Endothelial cell of umbilical vein (primary cell): ENCODE measurements around the gene RASL10A. TPM values are rescaled to one million over a fixed set of nuclear protein-coding genes. Genes with fewer than 3 reads are reported as not detected.

ENCODE experiments used
- Bru-seq: library from RNA; stranded (reverse); fragments of 400-500 nt; gene quantifications from one replicate; lab custom pipeline; 2021; lab: Mats Ljungman, UMichigan
- BruChase-seq, 2 experiments: library from RNA; stranded (reverse); fragments of 400-500 nt; gene quantifications; one replicate each; lab custom pipeline; 2021; lab: Mats Ljungman, UMichigan
- BruUV-seq: library from RNA; stranded (reverse); fragments of 400-500 nt; replicated peaks from 2 replicates; lab custom pipeline; 2021; lab: Mats Ljungman, UMichigan
- CTCF ChIA-PET: fragments of 300-600, 350-600 bp; sonication (Branson Sonifier 250); formaldehyde crosslinking; loops from one replicate; lab custom pipeline; 2021; ENCODE audit warnings: antibody characterized with exemption, inconsistent platforms; lab: Charles Lee
- POLR2A ChIA-PET: fragments of 300-600, 350-600 bp; sonication (Branson Sonifier 250); formaldehyde crosslinking; loops from one replicate; lab custom pipeline; 2021; ENCODE audit warnings: antibody characterized with exemption, inconsistent platforms; lab: Charles Lee
- DNase-seq: peaks from one replicate; pipeline ENCODE4 v3.0.0-alpha.2; 2011; ENCODE audit warnings: low read depth, low spot score
- FAIRE-seq: peaks from 2 replicates; lab custom pipeline; 2011; peaks lifted over from hg19 to GRCh38; lab: Jason Lieb, UNC
- H2AFZ ChIP-seq: 2 replicates; pipeline ENCODE4 v1.6.0; 2012; ENCODE audit warnings: low read depth, low read length, control low read depth, inconsistent platforms
- H3K27ac ChIP-seq: 2 replicates; pipeline ENCODE4 v1.5.1; 2011; ENCODE audit warnings: low read depth, mild to moderate bottlenecking, control low read depth, low read length, moderate library complexity; ENCODE audit not compliant: insufficient read depth
- H3K27me3 ChIP-seq, 2 experiments: 2 replicates each; pipeline versions ENCODE4 v1.6.0 to v1.6.1; 2011; ENCODE audit warnings: low read length in 2 of 2, mixed read lengths in 1 of 2; ENCODE audit not compliant: control insufficient read depth in 2 of 2, insufficient read depth in 2 of 2
- H3K36me3 ChIP-seq, 2 experiments: 2 replicates in 1 of 2; 3 replicates in 1 of 2; pipeline ENCODE4 v1.5.1; 2011; ENCODE audit warnings: low read length in 2 of 2, mild to moderate bottlenecking in 1 of 2, moderate library complexity in 1 of 2; ENCODE audit not compliant: control insufficient read depth in 2 of 2, insufficient read depth in 2 of 2; ENCODE audit errors: extremely low read depth in 1 of 2
- H3K4me1 ChIP-seq: 3 replicates; pipeline ENCODE4 v1.5.1; 2011; ENCODE audit warnings: mild to moderate bottlenecking, low read length; ENCODE audit not compliant: control insufficient read depth, insufficient read depth; ENCODE audit errors: extremely low read depth
- H3K4me2 ChIP-seq: 2 replicates; pipeline ENCODE4 v1.6.1; 2011; ENCODE audit warnings: low read length, control low read depth, mixed read lengths; ENCODE audit not compliant: insufficient read depth
- H3K4me3 ChIP-seq, 3 experiments: fragments of 200-600 bp in 1 of 3; sonication (generic), shearing (Covaris generic) in 1 of 3; replicated peaks in 1 of 3; 2 replicates each; pipeline ENCODE4 v1.5.1; 2011 to 2016; ENCODE audit warnings: control low read depth in 3 of 3, low read length in 3 of 3, mild to moderate bottlenecking in 2 of 3, inconsistent platforms in 1 of 3, low read depth in 1 of 3, moderate library complexity in 1 of 3; ENCODE audit not compliant: insufficient read depth in 1 of 3
- H3K79me2 ChIP-seq: 2 replicates; pipeline ENCODE4 v1.6.0; 2012; ENCODE audit warnings: low read length, inconsistent platforms; ENCODE audit not compliant: control insufficient read depth, insufficient read depth
- H3K9ac ChIP-seq: replicated peaks from 2 replicates; pipeline ENCODE3; 2011; ENCODE audit warnings: low read length, control low read depth; ENCODE audit not compliant: insufficient read depth; ENCODE audit errors: extremely low read depth
- H3K9me1 ChIP-seq: replicated peaks from 3 replicates; pipeline ENCODE4 v1.6.0; 2011; ENCODE audit warnings: mild to moderate bottlenecking, low read length; ENCODE audit not compliant: control insufficient read depth, insufficient read depth; ENCODE audit errors: extremely low read depth
- H3K9me3 ChIP-seq: replicated peaks from 2 replicates; pipeline ENCODE4 v1.5.1; 2012; ENCODE audit warnings: low read length, inconsistent platforms; ENCODE audit not compliant: control insufficient read depth, insufficient read depth
- H4K20me1 ChIP-seq: replicated peaks from 2 replicates; pipeline ENCODE3; 2011; ENCODE audit warnings: mild to moderate bottlenecking, low read length; ENCODE audit not compliant: control insufficient read depth, insufficient read depth; ENCODE audit errors: extremely low read depth
- EZH2 ChIP-seq: IDR thresholded peaks from 2 replicates; pipeline ENCODE4 v1.6.1; 2012; ENCODE audit warnings: borderline replicate concordance, low read depth, mild to moderate bottlenecking, moderate library complexity, low read length, inconsistent platforms; ENCODE audit not compliant: severe bottlenecking
- FOS ChIP-seq: IDR thresholded peaks from 2 replicates; pipeline ENCODE4 v1.6.1; 2011; ENCODE audit warnings: mild to moderate bottlenecking, low read length, moderate library complexity, borderline replicate concordance; ENCODE audit not compliant: insufficient read depth
- dilution Hi-C: fragments of 300-500 bp; cut with MboI; formaldehyde crosslinking; loops from one replicate; pipeline ENCODE4 v1.15.0; 2019; ENCODE audit warnings: low sequenced_read_pairs; ENCODE audit not compliant: extremely low pct_ligation_motif_present
- intact Hi-C: fragments of 100-400 bp; cut with micrococcal nuclease; formaldehyde crosslinking; loops from one replicate; pipeline ENCODE4 v1.10.0; 2022
- long read RNA-seq: library from polyadenylated mRNA; stranded (forward); transcript quantifications from one replicate; pipeline ENCODE4 v2.0.0, GENCODE V29; 2021
- polyA minus RNA-seq, 3 experiments: library from RNA; depleted of rRNA, polyadenylated mRNA; stranded (reverse); fragments of >200 nt; gene quantifications; 1 replicate in 1 of 3; 2 replicates in 2 of 3; pipeline ENCODE4 v1.2.3, GENCODE V29; 2011
- polyA plus RNA-seq, 4 experiments: library from polyadenylated mRNA; depleted of rRNA in 3 of 4; stranded (reverse) in 3 of 4; unstranded in 1 of 4; fragments of >200 nt; gene quantifications; 2 replicates each; pipeline versions ENCODE4 v1.2.1 to v1.2.3, GENCODE V29; 2011 to 2012; ENCODE audit warnings: missing spikeins in 1 of 4
- total RNA-seq: library from RNA; stranded (reverse); gene quantifications from 2 replicates; pipeline ENCODE4 v1.2.3, GENCODE V29; 2021

RASL10A gene, protein sequence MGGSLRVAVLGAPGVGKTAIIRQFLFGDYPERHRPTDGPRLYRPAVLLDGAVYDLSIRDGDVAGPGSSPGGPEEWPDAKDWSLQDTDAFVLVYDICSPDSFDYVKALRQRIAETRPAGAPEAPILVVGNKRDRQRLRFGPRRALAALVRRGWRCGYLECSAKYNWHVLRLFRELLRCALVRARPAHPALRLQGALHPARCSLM
- total RNA-seq: 1.3 and 1.9 TPM in 2 replicates
- 1.1 TPM in 2 replicates for polyA plus RNA-seq
- polyA plus RNA-seq (2011; cell fraction: cytosol; rRNA removed): 0.46 and 0.54 TPM in 2 replicates
- polyA plus RNA-seq (2011; cell fraction: nucleus; rRNA removed): 3.4 and 3.6 TPM in 2 replicates
- polyA plus RNA-seq (2012): 0.23 and 1.4 TPM in 2 replicates
- polyA minus RNA-seq: 0.47 TPM in 1 of 2 replicates, not detected in the other
- not detected for polyA minus RNA-seq (2011; cell fraction: cytosol; rRNA and poly(A)+ RNA removed)
- 0.96 TPM in 1 of 2 replicates, not detected in the other for polyA minus RNA-seq (2011; cell fraction: nucleus; rRNA and poly(A)+ RNA removed)
- not detected for Bru-seq, nascent RNA
- BruChase-seq, experiment 1, labeled RNA remaining after a 6-hour chase: percentile 46 among the genes with signal in this experiment
- percentile 29 among the genes with signal in this experiment for BruChase-seq, experiment 2, labeled RNA remaining after a 2-hour chase
- long read RNA-seq, partial matches to known transcripts: 0 of 1 reads
- long read RNA-seq, other reads (novel, unspliced or antisense): 0 of 1 reads

DNA sequence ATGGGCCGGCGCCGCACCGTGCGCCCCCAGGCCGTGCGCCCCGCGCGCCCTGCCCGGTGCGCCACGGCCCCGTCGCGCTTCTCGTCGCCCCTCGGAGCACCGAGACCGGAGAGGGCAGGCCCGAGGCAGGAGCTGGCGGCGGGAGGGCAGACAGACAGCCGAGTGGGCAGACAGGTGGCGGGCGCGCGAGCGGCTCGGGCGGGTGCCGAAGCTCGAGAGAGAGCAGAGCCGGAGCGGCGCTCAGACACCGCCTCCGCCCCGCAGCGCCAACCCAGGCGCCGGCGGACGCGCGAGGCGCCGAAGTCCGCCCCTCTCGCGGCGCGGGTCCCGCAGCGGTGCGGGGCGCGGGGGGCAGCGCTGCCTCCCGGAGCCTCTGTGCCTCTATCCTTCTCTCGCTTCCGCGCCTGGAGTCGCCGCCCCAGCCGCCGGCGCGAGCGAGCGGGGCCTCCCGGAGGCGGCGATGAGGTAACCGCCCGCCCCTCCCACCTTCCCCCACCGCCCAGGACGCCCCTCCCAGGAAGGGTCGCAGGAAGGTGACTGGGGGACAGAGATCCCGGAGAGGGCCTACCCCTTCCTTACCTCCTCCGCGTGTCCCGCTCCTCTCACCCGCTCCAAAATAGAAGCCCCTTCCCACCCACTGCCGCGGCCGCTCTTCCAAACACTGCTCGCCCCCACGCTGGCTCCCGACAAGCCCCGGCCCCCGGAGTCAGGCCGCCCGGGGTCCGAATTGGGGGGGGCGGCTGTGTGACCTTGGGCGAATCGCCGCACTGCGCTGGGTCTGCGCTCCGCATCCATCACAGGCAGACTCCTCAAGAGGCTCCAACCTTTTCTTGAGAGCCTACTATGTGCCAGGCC, at the start of gene RASL10A:
Gene RASL10A, minus strand, starts transcription at position 412 of the 855 bp plus-strand sequence. CDS start 451 bp downstream, outside the sequence.
- dilution Hi-C loops: no loop called here
- POLR2A ChIA-PET: no interaction called here
- Histone ChIP-seq H3K27ac (no peak within 1 kb of the TSS), H3K9me3 (no peaks in the 10 kb centered on the region), H3K9ac (no peak within 1 kb of the TSS), H4K20me1 (no peaks in the 10 kb centered on the region), H3K4me2 (peak within 1 kb of the TSS; percentile 43), H3K9me1 (no peaks in the 10 kb centered on the region), H2AFZ (no peak within 1 kb of the TSS), H3K4me1 (peaks cover 10% of the 10 kb centered on the region), H3K79me2 (no peaks in the 10 kb centered on the region), H3K36me3 (peaks cover 0 to 4% of the 10 kb centered on the region in 2 experiments), H3K4me3 (peak within 1 kb of the TSS in 1 of 3 experiments; percentile 25), H3K27me3 (peaks cover 29% of the 10 kb centered on the region in 2 experiments)
- BruUV-seq: no TSS peak
- no peak for FAIRE-seq
- intact Hi-C loops: no loop called here
- no peak for DNase-seq
- TF ChIP-seq EZH2 (peak; percentile 20), FOS (no peak)
- CTCF ChIA-PET: no interaction called here
